ENCODE measurements around the gene DDX1. TPM values are rescaled to one million over a fixed set of nuclear protein-coding genes. Genes with fewer than 3 reads are reported as not detected.
"Not testable (repeated sequence)": the region's sequence is repeated elsewhere in the genome, so short reads cannot be mapped to it uniquely, and the experiment has no call there.

The DDX1 gene
- total RNA-seq, 1 experiment from 2014 or later = 131 TPM

GRCh38 chr2:15613736-15614429 lies 22.2 kb downstream of the DDX1 start:
- in situ Hi-C loops (cut with HindIII; ENCODE audit: low sequenced_read_pairs) = no loop called here
- no peak for DNase-seq (ENCODE audit: low spot score)

GRCh38 chr2:15614545-15615300 lies 23.1 kb downstream of the DDX1 start:
- no peak for DNase-seq (ENCODE audit: low spot score)
- in situ Hi-C loops (cut with HindIII; ENCODE audit: low sequenced_read_pairs) = no loop called here

DNA sequence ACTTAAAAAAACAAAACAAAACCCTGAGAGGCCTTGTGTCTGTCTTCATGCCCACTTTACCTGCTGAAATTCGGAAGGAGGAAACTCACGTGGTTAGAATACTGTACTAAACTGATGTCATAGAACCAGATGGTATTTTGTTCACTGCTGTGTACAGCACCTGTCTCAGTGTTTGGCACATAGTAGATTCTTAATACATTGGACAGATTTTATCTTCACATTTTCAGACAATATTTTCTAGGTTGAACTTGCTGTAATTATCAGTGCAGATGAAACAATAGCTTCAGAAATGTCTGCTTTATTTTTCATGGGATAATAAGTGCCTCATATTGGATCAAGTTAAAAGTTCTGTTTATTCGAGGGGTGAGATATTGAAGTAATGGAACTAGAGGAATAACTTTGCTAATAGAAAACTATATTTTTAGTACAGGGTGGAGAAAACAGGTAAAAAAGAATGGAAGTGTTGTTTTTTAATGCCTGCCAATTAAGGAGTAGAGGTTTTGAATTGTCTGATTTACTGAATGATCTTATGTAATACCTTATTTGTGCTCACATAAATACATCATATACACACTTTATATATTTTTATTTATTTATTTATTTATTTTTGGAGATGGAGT lies 23.7 kb downstream of the DDX1 start:
- in situ Hi-C loops (cut with HindIII; ENCODE audit: low sequenced_read_pairs) = no loop called here
- DNase-seq (ENCODE audit: low spot score) = peak; percentile 93

- in situ Hi-C loops (cut with HindIII; ENCODE audit: low sequenced_read_pairs) = no loop called here
- DNase-seq (ENCODE audit: low spot score) = no peak
Measured at GRCh38 chr2:15616429-15616828, 24.8 kb downstream of the DDX1 start.

GRCh38 chr2:15616850-15617777 lies 25.4 kb downstream of the DDX1 start:
- in situ Hi-C loops (cut with HindIII; ENCODE audit: low sequenced_read_pairs) = no loop called here
- DNase-seq (ENCODE audit: low spot score) = no peak

DNA sequence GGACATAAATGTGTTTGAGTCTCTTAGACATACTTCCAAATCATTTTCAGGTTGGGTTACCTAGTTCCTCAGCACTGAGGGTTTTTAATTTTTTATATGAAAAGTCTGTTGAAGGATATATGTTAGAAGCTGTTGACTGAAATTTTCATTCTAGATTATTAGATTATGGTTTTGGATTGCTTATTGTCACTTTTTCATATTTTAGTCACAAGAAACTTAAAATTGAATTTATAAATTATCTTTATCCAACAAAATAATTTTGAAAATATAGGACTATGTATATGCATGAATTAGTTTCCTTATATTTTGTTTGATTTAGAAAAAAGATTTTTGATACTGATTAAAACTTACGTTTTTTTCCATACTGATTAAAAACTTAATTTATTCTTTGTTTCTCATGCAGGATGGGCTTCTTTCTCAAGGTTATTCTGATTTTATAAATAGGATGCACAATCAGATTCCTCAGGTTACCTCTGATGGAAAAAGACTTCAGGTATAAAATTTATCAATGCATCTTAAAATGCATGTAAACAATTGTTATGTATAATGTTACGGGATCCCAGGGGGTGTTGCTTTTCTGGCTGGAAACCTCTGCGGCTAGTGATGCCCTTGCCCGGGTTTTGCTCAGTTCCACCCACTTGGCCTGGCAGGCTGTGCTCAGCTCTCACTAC lies 26.2 kb downstream of the DDX1 start:
- in situ Hi-C loops (cut with HindIII; ENCODE audit: low sequenced_read_pairs) = no loop called here
- DNase-seq (ENCODE audit: low spot score) = no peak

DNA sequence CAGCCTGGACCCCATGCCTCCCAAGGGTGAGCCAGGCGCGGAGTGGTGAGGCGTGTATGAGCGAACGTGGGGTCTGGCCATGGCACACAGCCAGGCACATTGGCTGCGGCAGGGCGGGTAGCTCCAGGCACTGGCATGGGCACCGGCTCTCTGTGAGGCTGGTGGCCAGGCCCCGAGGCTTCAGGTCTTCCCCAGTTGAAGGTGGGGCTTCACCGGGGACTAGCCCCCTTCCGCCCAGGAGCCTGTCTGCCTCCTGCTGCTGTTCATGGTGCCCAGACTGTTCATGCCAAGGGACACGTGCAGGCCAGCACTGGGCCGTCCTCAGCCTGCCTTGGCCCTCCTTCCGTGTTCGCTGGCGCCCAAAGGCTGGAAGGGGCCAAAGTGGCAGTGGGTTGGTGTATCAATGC lies 26.8 kb downstream of the DDX1 start:
- in situ Hi-C loops (cut with HindIII; ENCODE audit: low sequenced_read_pairs) = no loop called here

DNA sequence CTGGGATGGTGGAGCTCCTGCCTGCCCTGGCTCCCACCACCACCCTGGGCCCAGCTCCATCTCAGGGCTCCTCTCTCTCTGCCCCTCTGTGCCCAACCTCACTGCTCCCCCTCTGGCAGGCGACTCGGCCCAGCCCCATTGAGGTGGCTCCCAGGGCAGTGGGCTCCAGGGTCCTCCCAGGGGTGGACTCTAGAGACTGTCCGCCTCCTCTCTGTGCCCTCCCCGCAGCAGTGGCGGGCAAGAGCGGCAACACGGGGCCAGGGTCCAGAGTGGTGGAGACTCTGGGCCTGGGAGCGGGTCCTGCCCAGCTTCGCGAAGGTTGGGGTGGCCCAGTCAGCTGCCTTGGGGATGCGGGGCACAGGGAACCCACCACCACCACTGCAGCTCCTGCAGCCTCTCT lies 27.4 kb downstream of the DDX1 start:
- in situ Hi-C loops (cut with HindIII; ENCODE audit: low sequenced_read_pairs) = no loop called here
- no peak for DNase-seq (ENCODE audit: low spot score)

More for the DNA sequence above, 26.8 kb downstream of the DDX1 start:
- DNase-seq (ENCODE audit: low spot score) = no peak

- in situ Hi-C loops (cut with HindIII; ENCODE audit: low sequenced_read_pairs) = no loop called here
- DNase-seq (ENCODE audit: low spot score) = no peak
Measured at GRCh38 chr2:15619510-15619909, 27.8 kb downstream of the DDX1 start.

- no peak for DNase-seq (ENCODE audit: low spot score)
- in situ Hi-C loops (cut with HindIII; ENCODE audit: low sequenced_read_pairs) = no loop called here
Measured at GRCh38 chr2:15619938-15620337, 28.3 kb downstream of the DDX1 start.

DNA sequence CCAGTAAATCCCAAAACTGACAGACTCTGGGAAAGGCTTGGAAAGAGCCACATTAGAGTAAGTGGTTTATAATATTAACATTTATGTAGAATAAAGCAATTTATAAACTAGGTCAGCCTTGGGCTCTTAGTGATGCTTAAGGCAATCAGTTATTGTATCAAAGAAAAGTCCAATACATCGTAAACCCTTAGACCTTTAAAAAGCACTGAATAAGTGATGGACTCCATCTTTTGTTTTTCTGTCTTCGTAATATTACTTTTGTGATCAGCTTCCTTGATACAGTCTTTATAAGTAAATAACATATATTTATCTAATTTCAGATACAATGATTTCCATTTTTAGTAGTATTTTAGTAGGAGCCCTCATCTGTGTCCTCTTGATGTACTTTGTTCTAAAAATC lies 28.7 kb downstream of the DDX1 start:
- in situ Hi-C loops (cut with HindIII; ENCODE audit: low sequenced_read_pairs) = no loop called here
- DNase-seq (ENCODE audit: low spot score) = no peak

DNA sequence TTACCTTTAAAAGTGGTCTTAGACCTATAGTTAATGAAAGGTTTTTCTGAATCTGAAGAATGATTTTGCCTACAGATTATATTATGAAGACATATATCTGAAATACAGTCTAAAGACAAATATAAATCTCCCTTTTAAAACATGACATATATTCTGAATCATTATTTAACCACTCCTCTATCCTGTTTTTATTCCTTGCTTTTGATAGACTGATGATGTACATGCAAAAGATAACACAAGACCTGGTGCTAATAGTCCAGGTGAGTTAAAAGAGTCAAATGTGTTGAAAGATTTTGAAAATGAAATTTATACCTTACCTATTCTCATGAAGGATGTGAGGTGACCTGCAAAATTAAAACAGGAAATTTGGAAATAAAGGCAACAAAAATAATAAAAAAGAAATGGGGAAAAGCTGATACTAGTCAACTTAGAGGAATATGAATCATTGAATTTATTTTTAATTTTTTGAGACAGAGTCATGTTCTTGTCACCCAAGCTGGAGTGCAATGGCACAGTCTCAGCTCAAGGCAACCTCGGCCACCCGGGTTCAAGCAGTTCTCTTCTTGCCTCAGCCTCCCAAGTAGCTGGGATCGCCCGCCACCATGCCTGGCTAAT lies 29.3 kb downstream of the DDX1 start:
- in situ Hi-C loops (cut with HindIII; ENCODE audit: low sequenced_read_pairs) = no loop called here
- no peak for DNase-seq (ENCODE audit: low spot score)

DNA sequence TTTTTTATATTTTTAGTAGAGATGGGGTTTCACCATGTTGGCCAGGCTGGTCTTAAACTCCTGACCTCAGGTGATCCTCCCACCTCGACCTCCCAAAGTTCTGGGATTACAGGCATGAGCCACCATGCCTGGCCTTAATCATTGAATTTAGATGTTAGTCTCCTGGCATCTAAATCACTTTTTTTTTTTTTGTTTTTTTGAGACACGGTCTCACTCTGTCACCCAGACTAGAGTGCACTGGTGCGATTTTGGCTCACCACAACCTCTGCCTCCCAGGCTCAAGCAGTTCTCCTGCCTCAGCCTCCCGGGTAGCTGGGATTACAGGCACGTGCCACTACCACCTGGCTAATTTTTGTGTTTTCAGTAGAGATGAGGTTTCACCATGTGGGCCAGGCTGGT lies 29.8 kb downstream of the DDX1 start:
- DNase-seq (ENCODE audit: low spot score); in situ Hi-C loops (cut with HindIII; ENCODE audit: low sequenced_read_pairs): not testable (repeated sequence)

GRCh38 chr2:15622214-15622613 lies 30.5 kb downstream of the DDX1 start:
- in situ Hi-C loops (cut with HindIII; ENCODE audit: low sequenced_read_pairs) = no loop called here
- DNase-seq (ENCODE audit: low spot score) = no peak

DNA sequence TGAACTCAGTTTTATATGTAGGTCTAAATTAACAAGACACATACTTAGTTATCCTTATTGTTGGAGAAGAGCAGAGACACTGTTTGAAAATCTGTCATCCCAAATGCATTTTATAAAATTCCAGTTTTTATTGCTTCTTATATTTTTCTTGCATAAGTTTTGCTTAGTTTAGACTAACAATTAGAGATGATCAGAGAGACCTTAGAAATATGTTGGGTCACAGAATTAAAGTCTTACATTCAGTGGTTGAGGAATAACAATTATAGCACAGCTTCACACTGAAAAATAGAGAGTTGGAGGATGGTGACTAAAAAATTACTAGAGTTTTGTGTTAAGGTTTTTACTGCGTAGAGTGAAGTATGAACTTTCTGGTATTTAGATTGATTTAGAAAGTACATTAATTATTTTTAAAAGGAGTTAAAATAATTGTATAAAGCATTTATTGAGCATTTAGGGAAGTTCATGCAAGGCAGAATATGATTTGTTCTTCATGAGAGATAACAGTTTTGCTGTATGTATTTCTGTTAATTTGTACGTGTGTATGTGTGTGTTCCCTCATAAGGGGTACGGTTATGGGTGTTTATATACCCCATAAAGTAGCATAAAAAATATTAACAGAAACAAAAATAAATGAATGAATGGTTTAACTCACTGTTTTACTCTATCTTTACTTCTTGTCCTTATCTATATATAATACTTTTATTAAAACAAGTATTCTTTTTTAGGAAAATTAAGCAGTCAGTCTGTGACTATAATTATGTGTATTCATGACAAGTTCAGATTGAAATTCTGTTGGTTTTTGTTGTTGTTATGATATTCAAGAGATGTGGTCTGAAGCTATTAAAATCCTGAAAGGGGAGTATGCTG lies 31.2 kb downstream of the DDX1 start:
- in situ Hi-C loops (cut with HindIII; ENCODE audit: low sequenced_read_pairs) = no loop called here

DNA sequence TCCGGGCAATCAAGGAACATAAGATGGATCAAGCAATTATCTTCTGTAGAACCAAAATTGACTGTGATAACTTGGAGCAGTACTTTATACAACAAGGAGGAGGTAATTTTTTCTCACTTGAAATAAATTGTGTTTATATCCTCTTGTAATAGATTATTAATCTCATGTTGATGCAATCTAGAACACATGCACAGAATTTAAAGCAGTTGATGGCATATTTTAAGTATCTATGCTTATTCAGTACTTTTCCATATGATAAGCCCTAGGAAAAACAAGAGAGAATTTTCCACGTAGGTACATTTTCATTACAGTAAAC lies 31.8 kb downstream of the DDX1 start:
- no peak for DNase-seq (ENCODE audit: low spot score)
- in situ Hi-C loops (cut with HindIII; ENCODE audit: low sequenced_read_pairs) = no loop called here

More for the DNA sequence above, 31.2 kb downstream of the DDX1 start:
- no peak for DNase-seq (ENCODE audit: low spot score)

DNA sequence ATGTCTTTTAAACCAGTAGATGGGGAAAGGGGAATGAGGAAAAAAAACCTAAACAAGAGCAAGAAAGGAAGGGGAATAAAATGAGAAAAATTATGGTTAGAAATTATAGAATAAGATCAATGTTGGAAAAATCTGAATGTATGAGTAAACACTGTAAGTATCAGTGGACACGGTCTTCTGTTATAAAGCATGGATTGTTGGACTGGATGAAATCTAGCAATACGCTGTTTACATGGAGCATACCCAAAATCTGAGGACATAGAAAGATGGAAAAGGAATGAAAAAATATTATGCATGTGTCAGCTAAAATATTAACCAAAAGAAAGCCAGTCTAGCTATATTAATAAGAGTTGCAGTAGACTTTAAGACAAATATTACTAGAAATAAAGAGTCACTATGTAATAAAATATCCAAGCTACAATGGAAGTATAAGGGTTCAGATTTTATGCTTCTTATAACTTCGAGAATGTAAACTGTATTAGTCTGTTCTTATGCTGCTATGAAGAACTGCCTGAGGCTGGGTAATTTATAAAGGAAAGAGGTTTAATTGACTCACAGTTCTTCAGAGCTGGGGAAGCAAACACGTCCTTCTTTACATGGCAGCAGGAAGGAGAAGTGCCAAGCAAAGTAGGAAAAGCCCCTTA lies 32.4 kb downstream of the DDX1 start:
- in situ Hi-C loops (cut with HindIII; ENCODE audit: low sequenced_read_pairs) = no loop called here
- no peak for DNase-seq (ENCODE audit: low spot score)

Data from G401 (cell line).